ENCODE results near the gene CSK. TPM values are rescaled to one million over a fixed set of nuclear protein-coding genes. Genes with fewer than 3 reads are reported as not detected.

CSK gene
- total RNA-seq, 2 donors from 2014 or later = 84.8 to 96.9 TPM

DNA sequence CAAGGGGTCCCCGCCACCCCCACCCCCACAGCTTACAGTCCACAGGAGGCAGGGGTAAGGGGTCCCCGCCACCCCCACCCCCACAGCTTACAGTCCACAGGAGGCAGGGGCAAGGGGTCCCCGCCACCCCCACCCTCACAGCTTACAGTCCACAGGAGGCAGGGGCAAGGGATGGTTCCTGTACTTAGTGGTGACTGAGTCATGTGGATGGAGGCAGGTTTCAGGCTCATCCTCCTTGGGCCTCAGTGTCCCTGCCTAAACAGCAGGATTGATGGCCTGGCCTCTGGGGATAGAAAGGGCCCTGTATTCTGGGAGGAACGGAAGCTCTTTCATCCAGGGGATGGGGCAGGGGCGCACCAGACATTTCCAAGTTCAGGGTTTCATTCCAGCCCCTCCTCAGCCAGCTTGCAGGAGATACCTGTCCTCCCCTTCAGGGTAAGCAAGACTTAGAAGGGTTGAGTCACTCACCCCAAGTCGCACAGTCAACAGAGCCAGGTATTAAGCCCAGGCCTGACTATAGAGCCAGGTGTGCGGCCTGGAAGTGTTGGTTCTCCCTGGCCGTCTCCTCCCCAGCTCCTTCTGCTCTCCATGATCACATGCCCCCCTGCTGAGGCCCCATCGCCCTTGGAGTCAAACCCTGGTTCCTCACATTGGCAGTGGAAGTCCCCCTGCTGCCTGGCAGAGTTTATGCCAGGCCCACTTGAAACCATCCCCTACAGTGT lies 12.5 kb downstream of the CSK start:
- ATAC-seq (no peak), DNase-seq (no peak)
- intact Hi-C loops (cut with DNase I, micrococcal nuclease) = no loop called here

DNA sequence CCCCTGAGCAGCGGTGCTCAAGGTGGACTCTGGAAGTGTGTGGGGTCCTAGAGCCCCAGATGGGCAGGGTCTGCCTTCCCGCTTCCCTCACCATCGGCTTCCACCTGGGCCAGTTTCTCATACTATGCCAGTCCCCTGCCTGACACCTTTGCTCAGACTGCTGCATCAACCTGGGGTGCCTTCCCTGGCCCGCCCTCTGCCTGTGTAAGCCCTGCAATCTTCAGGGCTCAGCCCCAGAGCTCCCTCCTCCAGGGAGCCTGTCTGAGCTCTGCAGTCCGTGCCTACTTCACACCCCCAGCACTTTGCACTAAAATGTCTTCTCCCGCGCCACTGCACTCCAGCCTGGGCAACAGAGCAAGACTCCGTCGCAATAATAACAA lies 13.1 kb downstream of the CSK start:
- DNase-seq (no peak), ATAC-seq (no peak)
- intact Hi-C loops (cut with DNase I, micrococcal nuclease) = no loop called here

DNA sequence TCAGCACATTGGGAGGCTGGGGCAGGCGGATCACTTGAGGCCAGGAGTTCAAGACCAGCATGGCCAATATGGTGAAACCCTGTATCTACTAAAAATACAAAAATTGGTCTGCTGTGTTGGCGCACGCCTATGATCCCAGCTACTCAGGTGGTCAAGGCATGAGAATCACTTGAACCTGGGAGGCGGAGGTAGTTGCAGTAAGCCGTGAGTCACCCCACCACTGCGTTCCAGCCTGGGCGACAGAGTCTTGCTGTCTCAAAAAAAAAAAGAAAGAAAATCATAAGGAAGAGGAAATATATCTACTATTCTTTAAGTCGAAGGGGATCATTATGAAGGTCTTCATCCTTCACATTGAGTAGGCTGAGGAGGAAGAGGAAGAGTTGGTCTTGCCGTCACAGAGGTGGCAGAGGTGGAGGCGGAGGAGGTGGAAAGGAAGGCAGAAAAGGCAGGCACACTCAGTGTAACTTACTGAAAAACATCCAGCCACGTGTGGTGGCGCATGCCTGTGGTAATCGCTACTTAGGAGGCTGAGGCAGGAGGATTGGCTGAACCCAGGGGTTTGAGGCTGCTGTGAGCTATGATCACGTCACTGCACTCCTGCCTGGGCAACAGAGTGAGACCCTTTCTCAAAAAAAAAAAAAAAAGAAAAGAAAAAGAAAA lies 14.2 kb downstream of the CSK start:
- ATAC-seq (no peak), DNase-seq (no peak)
- intact Hi-C loops (cut with DNase I, micrococcal nuclease) = no loop called here

DNA sequence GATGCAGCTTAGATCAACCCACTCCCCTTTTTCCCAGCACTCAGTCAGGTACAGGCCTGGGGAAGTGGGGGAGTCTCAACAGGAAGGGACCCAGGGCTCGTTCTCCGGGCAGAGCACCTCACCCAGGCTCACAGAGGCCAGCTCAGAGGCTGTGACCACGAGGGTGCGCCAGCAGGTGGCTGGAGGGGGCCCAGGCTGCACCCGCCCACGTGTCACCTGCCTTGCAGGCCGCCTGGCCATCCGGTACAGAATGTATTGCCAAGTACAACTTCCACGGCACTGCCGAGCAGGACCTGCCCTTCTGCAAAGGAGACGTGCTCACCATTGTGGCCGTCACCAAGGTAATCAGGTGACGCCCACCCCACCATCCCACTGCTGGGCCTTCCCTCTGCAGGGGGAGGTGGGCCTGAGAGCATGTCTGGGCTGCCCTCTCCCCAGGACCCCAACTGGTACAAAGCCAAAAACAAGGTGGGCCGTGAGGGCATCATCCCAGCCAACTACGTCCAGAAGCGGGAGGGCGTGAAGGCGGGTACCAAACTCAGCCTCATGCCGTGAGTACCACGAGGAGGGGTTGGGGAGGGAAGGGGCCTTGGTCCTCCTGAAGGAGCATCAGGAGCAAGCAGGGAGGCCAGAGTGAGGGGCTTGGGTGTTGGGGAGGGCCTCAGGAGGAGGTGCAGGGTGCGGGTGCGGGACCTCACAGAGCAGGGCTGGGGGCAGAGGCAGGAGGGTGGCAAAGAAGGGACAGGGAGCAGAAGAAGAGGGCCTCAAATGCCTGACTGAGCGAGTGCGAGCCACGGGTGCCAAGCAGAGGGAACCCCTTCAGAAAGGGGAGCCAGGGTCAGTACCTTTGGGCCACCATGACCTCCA lies 16.7 kb downstream of the CSK start:
- ATAC-seq (peak; percentile 48), DNase-seq (peak; percentile 73 to 77)
- intact Hi-C loops (cut with DNase I, micrococcal nuclease) = no loop called here

DNA sequence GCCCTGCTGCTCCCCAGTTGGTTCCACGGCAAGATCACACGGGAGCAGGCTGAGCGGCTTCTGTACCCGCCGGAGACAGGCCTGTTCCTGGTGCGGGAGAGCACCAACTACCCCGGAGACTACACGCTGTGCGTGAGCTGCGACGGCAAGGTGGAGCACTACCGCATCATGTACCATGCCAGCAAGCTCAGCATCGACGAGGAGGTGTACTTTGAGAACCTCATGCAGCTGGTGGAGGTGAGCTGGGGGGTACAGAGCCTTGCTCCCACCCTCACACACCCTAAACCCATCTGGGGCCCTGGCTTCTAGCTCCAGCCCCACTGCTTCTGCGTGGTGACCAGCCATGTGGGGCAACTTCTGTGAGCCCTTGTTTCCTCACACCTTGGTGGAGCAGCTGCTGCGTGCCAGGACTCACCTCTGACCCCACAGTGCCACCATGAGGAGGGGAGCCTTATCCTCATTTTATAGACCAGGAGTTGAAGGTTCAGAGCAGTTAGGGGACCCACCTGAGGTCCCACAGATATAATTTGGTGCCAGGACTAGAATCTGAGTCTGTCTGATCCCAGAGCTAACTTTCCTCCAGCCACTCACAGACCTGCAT lies 17.5 kb downstream of the CSK start:
- DNase-seq = no peak
- no peak for ATAC-seq
- intact Hi-C loops (cut with DNase I, micrococcal nuclease) = no loop called here

DNA sequence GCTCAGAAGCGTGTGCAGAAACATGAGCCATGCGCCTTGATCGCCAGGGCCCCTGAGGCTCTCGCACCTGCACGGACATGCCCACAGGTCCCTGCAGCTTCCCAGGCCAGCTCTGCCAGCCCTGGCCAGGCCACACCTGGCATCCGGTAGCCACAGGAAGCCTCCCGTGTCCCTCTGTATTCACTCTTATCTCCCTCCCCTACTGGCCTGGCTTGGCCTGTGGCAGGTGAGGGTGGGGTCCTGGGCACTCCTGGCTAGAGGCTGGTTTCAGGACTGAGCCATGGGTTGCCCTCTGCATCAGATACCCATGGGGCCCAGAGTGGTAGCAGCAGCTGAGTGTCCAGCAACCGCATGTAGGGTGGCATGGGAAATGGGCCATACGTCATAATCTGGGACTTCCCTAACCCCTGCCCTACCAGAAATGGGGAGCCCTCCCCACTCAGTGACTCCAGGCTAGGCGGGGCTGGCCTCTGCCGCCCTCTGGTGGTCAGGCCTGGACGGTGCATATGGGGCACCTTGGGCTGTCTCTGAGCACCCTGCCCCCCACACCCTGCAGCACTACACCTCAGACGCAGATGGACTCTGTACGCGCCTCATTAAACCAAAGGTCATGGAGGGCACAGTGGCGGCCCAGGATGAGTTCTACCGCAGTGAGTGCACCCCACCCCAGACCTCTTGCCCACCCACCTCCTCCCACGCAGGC lies 18.1 kb downstream of the CSK start:
- DNase-seq = peak; percentile 85 to 86
- peak; percentile 84 for ATAC-seq
- intact Hi-C loops (cut with DNase I, micrococcal nuclease) = no loop called here

DNA sequence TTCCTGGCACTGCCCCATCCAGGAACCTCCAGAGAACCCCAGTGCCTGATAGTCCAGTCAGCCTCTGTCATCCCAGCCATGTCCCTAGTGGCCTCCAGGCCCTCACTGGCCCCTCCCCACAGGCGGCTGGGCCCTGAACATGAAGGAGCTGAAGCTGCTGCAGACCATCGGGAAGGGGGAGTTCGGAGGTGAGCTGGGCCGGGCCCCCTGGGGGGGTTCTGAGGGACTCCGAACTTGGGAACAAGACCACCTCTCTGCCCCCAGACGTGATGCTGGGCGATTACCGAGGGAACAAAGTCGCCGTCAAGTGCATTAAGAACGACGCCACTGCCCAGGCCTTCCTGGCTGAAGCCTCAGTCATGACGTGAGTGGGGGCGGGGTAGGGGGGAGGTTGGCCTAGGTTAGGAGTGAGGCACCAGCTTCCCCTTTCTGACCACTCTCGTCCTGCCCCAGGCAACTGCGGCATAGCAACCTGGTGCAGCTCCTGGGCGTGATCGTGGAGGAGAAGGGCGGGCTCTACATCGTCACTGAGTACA lies 18.7 kb downstream of the CSK start:
- intact Hi-C loops (cut with DNase I, micrococcal nuclease) = no loop called here
- no peak for ATAC-seq
- DNase-seq = peak in 1 of 2 donors; percentile 59

DNA sequence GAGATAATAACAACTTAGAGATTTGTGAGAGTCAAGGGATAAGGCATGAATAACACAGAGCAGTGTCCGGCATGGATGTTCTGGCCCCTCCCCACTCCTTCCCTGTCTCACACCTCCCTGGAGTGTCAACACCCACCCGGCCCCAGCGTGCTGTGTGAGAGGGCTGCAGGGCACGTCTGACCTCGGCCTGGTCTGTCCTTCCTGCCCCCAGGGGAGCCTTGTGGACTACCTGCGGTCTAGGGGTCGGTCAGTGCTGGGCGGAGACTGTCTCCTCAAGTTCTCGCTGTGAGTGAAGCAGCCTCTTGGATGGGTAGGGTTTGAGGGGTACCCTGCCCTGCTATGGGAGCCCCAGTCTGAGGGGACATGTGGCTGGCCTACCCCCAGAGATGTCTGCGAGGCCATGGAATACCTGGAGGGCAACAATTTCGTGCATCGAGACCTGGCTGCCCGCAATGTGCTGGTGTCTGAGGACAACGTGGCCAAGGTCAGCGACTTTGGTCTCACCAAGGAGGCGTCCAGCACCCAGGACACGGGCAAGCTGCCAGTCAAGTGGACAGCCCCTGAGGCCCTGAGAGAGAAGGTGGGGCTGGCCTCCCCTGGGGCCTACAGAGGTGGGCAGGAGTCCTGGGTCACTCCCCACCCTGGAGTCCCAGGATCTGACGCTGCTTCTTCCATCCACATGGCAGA lies 19.6 kb downstream of the CSK start:
- intact Hi-C loops (cut with DNase I, micrococcal nuclease) = no loop called here
- no peak for DNase-seq
- ATAC-seq = no peak

DNA sequence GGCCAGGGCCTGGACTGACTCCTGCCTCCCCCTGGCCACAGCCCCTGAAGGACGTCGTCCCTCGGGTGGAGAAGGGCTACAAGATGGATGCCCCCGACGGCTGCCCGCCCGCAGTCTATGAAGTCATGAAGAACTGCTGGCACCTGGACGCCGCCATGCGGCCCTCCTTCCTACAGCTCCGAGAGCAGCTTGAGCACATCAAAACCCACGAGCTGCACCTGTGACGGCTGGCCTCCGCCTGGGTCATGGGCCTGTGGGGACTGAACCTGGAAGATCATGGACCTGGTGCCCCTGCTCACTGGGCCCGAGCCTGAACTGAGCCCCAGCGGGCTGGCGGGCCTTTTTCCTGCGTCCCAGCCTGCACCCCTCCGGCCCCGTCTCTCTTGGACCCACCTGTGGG lies 20.4 kb downstream of the CSK start:
- ATAC-seq = no peak
- intact Hi-C loops (cut with DNase I, micrococcal nuclease) = no loop called here
- DNase-seq = no peak

DNA sequence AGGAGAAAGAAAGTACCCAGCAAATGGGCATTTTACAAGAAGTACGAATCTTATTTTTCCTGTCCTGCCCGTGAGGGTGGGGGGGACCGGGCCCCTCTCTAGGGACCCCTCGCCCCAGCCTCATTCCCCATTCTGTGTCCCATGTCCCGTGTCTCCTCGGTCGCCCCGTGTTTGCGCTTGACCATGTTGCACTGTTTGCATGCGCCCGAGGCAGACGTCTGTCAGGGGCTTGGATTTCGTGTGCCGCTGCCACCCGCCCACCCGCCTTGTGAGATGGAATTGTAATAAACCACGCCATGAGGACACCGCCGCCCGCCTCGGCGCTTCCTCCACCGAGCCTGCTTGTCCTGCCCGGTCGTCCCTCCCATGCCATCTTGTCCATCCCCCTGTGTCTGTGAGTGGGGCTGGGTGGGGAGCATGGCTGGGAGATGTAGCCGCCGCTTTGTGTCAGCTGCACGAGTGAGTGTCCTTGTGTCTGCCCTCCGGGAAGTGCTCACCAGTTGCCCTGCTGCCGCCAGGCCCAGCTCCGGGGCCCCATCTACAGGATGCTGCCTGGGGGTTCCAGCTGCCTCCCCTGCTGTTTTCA lies 21.1 kb downstream of the CSK start:
- intact Hi-C loops (cut with DNase I, micrococcal nuclease) = no loop called here
- no peak for ATAC-seq
- DNase-seq = no peak

DNA sequence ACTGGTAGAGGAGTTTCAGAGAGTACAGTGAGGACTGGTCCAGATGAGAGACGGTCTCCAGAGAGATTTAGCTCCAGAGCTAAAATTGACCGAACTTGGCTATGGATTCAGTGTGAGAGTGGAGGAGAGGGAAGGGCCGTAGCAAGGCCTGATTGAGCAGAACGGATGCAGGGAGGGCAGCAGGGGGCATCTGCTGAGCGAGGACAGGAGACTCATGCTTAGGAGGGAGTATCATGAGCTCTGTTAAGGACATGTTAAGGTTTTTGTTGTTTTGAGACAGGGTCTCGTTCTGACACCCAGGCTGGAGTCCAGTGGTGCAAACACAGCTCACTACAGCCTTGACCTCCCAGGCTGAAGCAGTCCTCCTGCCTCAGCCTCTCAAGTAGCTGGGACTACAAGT lies 23.1 kb downstream of the CSK start:
- no peak for ATAC-seq
- no peak for DNase-seq
- intact Hi-C loops (cut with DNase I, micrococcal nuclease) = no loop called here

DNA sequence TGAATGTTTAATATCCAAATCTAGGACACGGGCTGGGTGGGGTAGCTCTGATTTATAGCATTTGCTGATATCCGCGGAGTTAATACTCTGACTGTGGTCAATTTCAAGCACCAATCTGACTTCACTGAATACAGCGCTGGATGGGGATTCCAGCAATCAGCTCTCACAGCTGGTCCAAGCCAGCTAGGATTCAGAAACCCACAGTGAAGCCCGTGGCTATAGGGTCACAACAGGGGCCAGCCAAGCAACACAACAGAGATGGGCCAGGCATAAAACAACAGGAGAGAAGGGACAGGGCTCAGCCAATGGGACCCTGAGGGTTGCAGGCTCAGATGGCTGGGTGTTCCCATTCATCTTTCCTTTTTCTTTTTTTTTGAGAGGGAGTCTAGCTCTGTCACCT lies 25.4 kb downstream of the CSK start:
- no peak for ATAC-seq
- no peak for DNase-seq
- intact Hi-C loops (cut with DNase I, micrococcal nuclease) = no loop called here

DNA sequence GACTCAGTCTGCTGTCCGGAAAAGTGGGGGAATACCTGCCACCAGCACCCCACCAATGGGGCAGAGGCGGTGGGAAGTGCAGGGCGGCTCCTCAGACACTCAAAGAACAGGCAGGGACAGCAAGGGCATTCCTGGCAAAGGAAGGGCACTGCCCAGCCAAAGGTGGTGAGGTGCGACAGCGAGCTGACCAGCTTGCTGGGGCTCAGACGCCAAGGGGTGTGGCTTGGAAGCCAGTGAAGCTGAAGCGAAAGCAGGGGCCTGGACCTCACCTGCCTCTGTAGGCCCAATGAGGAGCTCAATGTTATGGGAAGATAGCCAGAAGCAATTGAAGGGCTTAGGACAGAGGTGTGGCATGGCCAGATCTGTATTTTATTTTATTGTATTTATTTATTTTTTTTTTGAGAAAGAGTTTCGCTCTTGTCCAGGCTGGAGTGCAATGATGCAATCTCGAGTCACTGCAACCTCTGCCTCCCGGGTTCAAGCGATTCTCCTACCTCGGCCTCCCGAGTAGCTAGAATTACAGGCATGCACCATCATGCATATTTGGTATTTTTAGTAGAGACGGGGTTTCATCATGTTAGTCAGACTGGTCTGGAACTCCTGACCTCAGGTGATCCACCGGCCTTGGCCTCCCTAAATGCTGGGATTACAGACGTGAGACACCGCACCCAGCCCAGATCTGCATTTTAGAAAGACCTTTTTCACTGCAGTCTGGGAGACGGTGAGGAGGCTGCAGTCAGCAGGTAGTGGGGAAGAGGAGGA lies 26.4 kb downstream of the CSK start:
- peak; percentile 68 to 86 for DNase-seq
- intact Hi-C loops (cut with DNase I, micrococcal nuclease) = no loop called here
- ATAC-seq = peak; percentile 87

DNA sequence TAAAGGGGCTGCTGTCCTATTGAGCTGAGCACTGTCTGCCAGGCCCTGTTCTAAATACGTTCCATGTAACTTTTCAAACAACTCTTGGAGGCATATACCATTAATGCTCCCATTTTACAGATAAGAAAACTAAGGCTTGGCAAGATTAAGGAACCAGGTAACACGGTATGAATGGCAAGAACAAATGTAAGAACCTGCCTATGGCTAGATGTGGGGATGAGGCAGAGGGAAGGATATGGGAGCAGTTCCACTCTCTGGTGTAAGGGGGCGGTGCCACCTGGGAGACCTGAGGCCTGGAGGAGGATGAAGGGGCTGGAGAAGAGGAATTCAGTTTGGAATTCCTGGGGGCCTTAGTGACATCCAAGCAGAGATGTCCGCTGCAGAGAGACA lies 27.0 kb downstream of the CSK start:
- intact Hi-C loops (cut with DNase I, micrococcal nuclease) = no loop called here
- ATAC-seq (no peak), DNase-seq (no peak)

DNA sequence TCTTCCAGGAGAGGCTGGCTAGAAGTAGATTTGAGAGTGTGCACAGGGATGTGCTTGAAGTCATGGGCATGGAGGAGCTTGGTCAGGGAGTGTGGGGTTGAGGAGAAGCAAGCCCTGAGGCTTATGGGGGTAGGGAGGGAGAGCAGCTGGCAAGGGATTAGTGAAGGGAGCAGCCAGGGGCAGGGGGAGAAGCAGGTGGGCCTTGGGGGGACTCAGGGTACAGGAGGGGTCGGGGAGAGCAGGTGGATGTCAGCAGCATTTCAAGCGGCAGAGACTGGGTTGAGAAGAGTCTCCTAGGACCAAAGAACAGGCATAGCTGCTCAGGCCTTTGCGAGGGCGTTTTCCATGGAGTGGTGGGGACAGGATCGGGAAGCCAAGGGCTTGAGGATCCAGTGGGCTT lies 27.4 kb downstream of the CSK start:
- ATAC-seq (no peak), DNase-seq (no peak)
- intact Hi-C loops (cut with DNase I, micrococcal nuclease) = no loop called here

DNA sequence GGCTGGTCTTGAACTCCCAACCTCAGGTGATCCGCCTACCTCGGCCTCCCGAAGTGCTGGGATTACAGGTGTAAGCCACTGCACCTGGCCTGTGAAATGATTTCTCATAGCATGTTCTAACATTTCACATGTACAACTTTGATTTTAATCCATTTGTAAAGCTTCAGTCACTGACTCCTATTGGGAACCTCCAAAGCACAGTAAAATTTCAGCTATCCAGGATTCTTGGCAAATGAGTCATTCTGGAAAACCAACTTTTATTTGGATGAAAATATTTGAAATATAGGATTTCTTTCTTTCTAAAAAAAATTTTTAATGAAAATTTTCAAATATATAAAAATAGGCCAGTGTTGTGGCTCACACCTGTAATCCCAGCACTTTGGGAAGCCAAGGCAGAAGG lies 28.1 kb downstream of the CSK start:
- no peak for DNase-seq
- intact Hi-C loops (cut with DNase I, micrococcal nuclease) = no loop called here
- ATAC-seq = no peak

DNA sequence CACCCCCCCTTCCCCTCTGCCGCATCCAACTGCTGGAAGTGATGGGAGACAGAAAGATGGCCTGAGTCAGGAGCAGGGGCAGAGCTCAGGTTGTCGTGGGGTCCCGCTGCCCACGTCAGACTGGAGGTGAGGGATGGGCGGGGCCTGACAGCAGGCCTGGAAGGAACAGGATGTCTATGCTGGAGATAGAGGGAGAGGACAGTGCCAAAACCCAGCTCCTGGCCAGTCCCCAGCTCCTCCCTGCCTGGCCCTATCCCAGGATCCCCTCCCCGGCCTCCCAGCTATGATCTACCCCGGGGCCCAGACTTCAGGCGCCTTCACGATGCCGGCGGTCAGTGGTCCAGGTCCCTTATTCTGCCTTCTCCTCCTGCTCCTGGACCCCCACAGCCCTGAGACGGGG lies 30.7 kb downstream of the CSK start, which contains the start of gene LMAN1L:
Gene LMAN1L (plus strand): TSS at position 303 of the 400 bp plus-strand sequence. CDS start 20 bp downstream, at position 323.
- no peak for DNase-seq
- ATAC-seq = no peak
- intact Hi-C loops (cut with DNase I, micrococcal nuclease) = no loop called here

Measured in left colon (tissue), 2 donors.